OCI-LY7 (cell line): Measurements from ENCODE around the gene SMCHD1. TPM values are rescaled to one million over a fixed set of nuclear protein-coding genes. Genes with fewer than 3 reads are reported as not detected.
A peak's percentile ranks its signal among the peaks of the same experiment; 100 is the strongest.

Experiments used
- BruUV-seq: library from RNA; stranded (reverse); fragments of 400-500 nt; replicated peaks from 2 replicates; lab custom pipeline; 2021; lab: Mats Ljungman, UMichigan
- CTCF ChIA-PET: fragments of 300-600 bp; sonication (Branson Sonifier 250); formaldehyde crosslinking; loops from one replicate; lab custom pipeline; 2022; ENCODE audit warnings: antibody characterized with exemption; ENCODE audit not compliant: unreplicated experiment; lab: Charles Lee
- POLR2A ChIA-PET: fragments of 300-600 bp; sonication (Branson Sonifier 250); formaldehyde crosslinking; loops from one replicate; lab custom pipeline; 2022; ENCODE audit warnings: antibody characterized with exemption; lab: Charles Lee
- DNase-seq: peaks from one replicate; pipeline ENCODE4 v3.0.0-alpha.2; 2015; ENCODE audit warnings: low spot score
- H2AFZ ChIP-seq: fragments of 200-600 bp; sonication (generic), shearing (Covaris generic); 2 replicates; pipeline ENCODE4 v1.6.1; 2014; ENCODE audit warnings: mild to moderate bottlenecking, antibody characterized with exemption, low read length, moderate library complexity
- H3K27ac ChIP-seq: fragments of 200-600 bp; sonication (generic); 2 replicates; pipeline ENCODE4 v1.5.1; 2014; ENCODE audit warnings: mixed run types, low read depth, mild to moderate bottlenecking, moderate library complexity, low read length, inconsistent platforms; ENCODE audit not compliant: poor library complexity, severe bottlenecking
- H3K36me3 ChIP-seq: fragments of 200-600 bp; sonication (generic); 2 replicates; pipeline ENCODE4 v1.6.1; 2014; ENCODE audit warnings: mild to moderate bottlenecking, antibody characterized with exemption, low read length, moderate library complexity, mixed read lengths; ENCODE audit not compliant: insufficient read depth
- H3K4me1 ChIP-seq: fragments of 200-600 bp; sonication (generic); 2 replicates; pipeline ENCODE4 v1.5.1; 2014; ENCODE audit warnings: mild to moderate bottlenecking, low read length; ENCODE audit not compliant: insufficient read depth, poor library complexity, severe bottlenecking
- H3K4me2 ChIP-seq: fragments of 200-600 bp; sonication (generic); 2 replicates; pipeline ENCODE4 v1.6.1; 2014; ENCODE audit warnings: mild to moderate bottlenecking, low read length
- H3K4me3 ChIP-seq: fragments of 200-600 bp; sonication (generic); 2 replicates; pipeline ENCODE4 v1.5.1; 2014; ENCODE audit warnings: mild to moderate bottlenecking, low read depth, low read length; ENCODE audit not compliant: poor library complexity, severe bottlenecking
- H3K79me2 ChIP-seq: fragments of 200-600 bp; sonication (generic); 2 replicates; pipeline ENCODE4 v1.6.1; 2016; ENCODE audit warnings: low read depth, mild to moderate bottlenecking, low read length, moderate library complexity, mixed read lengths; ENCODE audit not compliant: insufficient read depth
- H3K9me2 ChIP-seq: fragments of 200-600 bp; sonication (generic); 2 replicates; pipeline ENCODE4 v1.6.1; 2016; ENCODE audit warnings: mild to moderate bottlenecking, low read length, mixed read lengths; ENCODE audit not compliant: insufficient read depth
- H3K9me3 ChIP-seq: fragments of 200-600 bp; sonication (generic); 2 replicates; pipeline ENCODE4 v1.6.1; 2014; ENCODE audit warnings: mild to moderate bottlenecking, mixed run types, low read length, mixed read lengths
- H4K20me1 ChIP-seq: fragments of 200-600 bp; sonication (generic); 2 replicates; pipeline ENCODE4 v1.6.1; 2014; ENCODE audit warnings: mild to moderate bottlenecking, antibody characterized with exemption, low read length, moderate library complexity, mixed read lengths; ENCODE audit not compliant: insufficient read depth
- CTCF ChIP-seq: fragments of 200-600 bp; sonication (generic); conservative IDR thresholded peaks from 2 replicates; pipeline ENCODE4 v1.5.1; 2014; ENCODE audit warnings: mild to moderate bottlenecking, antibody characterized with exemption, low read length, moderate library complexity, mixed read lengths
- EZH2phosphoT487 ChIP-seq: fragments of 200-600 bp; sonication (generic); IDR thresholded peaks from 2 replicates; pipeline ENCODE4 v1.6.1; 2018; ENCODE audit warnings: low read depth, borderline replicate concordance, mild to moderate bottlenecking, mixed run types, antibody characterized with exemption, low read length, moderate library complexity, mixed read lengths
- intact Hi-C: fragments of 100-400 bp; cut with micrococcal nuclease; formaldehyde crosslinking; loops from one replicate; pipeline ENCODE4 v1.10.0; 2022; ENCODE audit not compliant: unreplicated experiment
- total RNA-seq, 2 experiments: library from RNA; depleted of rRNA in 1 of 2; stranded (reverse); fragments of >200 nt in 1 of 2; shearing (Covaris generic) in 1 of 2; gene quantifications; 2 replicates each; pipeline ENCODE4 v1.2.3, GENCODE V29; 2014 to 2022

The SMCHD1 gene
- total RNA-seq, 2 experiments from 2014 or later = 114 to 140 TPM

DNA sequence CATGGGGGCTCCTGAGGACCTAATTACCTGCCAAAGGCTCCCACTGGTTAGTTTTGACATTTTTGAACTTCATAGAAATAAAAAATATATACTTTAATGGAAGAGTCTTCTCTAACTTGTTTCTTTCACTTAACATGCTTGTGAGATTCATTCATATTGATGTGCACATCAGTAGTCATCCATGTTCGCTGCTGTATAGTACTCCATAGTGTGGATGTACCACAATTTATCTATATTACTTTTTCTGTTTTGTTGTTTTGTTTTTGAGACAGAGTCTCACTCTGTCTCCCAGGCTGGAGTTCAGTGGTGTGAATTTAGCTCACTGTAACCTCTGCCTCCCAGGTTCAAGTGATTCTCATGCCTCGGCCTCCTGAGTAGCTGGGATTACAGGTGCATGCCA lies 168.4 kb downstream of the SMCHD1 start:
- Histone ChIP-seq H3K9me3 (no peaks in the 10 kb centered on the region), H3K4me1 (no peaks in the 10 kb centered on the region), H2AFZ (no peak overlapping the region), H3K4me2 (no peak overlapping the region), H3K27ac (no peak overlapping the region), H3K36me3 (no peaks in the 10 kb centered on the region), H3K4me3 (no peak overlapping the region), H3K79me2 (no peaks in the 10 kb centered on the region), H3K9me2 (no peaks in the 10 kb centered on the region), H4K20me1 (no peaks in the 10 kb centered on the region)
- intact Hi-C loops = no loop called here
- no peak for DNase-seq
- ChIA-PET POLR2A (no interaction called here), CTCF (no interaction called here)
- no peak for TF ChIP-seq EZH2phosphoT487
- no peak for TF ChIP-seq CTCF
- BruUV-seq = no TSS peak

GRCh38 chr18:2824865-2825264 lies 169.3 kb downstream of the SMCHD1 start:
- H3K4me3 ChIP-seq = no peak overlapping the region
- H2AFZ ChIP-seq = no peak overlapping the region
- TF ChIP-seq CTCF (no peak), EZH2phosphoT487 (no peak)
- H3K9me2 ChIP-seq = no peaks in the 10 kb centered on the region
- H4K20me1 ChIP-seq = no peaks in the 10 kb centered on the region
- no peak overlapping the region for H3K4me2 ChIP-seq
- intact Hi-C loops = no loop called here
- no peaks in the 10 kb centered on the region for H3K4me1 ChIP-seq
- no peaks in the 10 kb centered on the region for H3K9me3 ChIP-seq
- no TSS peak for BruUV-seq
- no peaks in the 10 kb centered on the region for H3K79me2 ChIP-seq
- POLR2A ChIA-PET = no interaction called here
- no peaks in the 10 kb centered on the region for H3K36me3 ChIP-seq
- DNase-seq = no peak
- no peak overlapping the region for H3K27ac ChIP-seq
- CTCF ChIA-PET = no interaction called here

DNA sequence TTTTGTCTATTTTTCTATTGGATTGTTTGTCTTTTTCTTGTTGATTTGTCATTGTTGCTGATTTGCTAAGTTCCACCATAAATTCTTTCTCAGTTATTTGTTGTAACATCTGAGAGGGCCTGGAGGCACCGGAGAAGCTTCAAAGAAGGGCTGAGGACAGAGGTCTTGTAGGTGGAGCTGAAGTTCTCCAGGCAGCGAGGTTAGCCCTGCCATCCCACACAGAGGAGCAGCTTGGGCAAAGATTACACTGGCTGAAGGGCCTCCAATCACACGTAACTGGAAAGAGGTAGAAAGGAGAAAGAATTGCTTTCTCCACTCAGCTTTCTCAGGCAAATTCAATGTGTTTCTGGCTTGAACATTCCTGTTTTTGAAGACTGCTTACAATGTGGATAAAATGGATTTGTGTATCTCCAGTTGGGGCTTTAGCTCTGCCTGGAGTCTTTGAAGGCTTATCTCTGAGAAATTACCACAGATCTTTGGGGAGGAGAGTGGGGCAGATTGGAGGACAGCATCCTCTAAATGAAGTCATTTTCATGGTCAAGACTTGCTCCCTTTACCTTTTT lies 170.2 kb downstream of the SMCHD1 start:
- Histone ChIP-seq H3K9me2 (no peaks in the 10 kb centered on the region), H3K4me2 (no peak overlapping the region), H3K4me3 (no peak overlapping the region), H3K9me3 (no peaks in the 10 kb centered on the region), H3K36me3 (no peaks in the 10 kb centered on the region), H3K4me1 (no peaks in the 10 kb centered on the region), H2AFZ (peak overlapping the region; percentile 18; the same call in 1 of the 2 replicates), H3K27ac (no peak overlapping the region), H3K79me2 (no peaks in the 10 kb centered on the region), H4K20me1 (no peaks in the 10 kb centered on the region)
- ChIA-PET CTCF (no interaction called here), POLR2A (interaction anchor here (0.7 to 1.2 kb wide), 2 partner anchors 16 to 55 kb away, joined by 3 to 4 read pairs; no protein-coding TSS in a partner anchor)
- intact Hi-C loops = no loop called here
- TF ChIP-seq EZH2phosphoT487 (no peak), CTCF (no peak)
- BruUV-seq = no TSS peak
- no peak for DNase-seq
